Measurements from ENCODE around the gene PIK3R2.

PIK3R2 gene

GRCh38 chr19:18150776-18151624 lies 2.0 kb upstream of the PIK3R2 start:
- no peaks in the 10 kb centered on the region for H3K27me3 ChIP-seq (replicated peaks; ENCODE audit: control insufficient read depth, insufficient read depth, low read length)
- H3K4me3 ChIP-seq (replicated peaks; ENCODE audit: low read depth, low read length): no peak overlapping the region
- no peak for DNase-seq (ENCODE audit: extremely low read depth, insufficient read length)
- no peak for TF ChIP-seq CTCF (IDR thresholded peaks at IDR 0.05; ENCODE audit: insufficient read depth, low read length, poor library complexity, severe bottlenecking)
- H3K36me3 ChIP-seq (ENCODE audit: control insufficient read depth, insufficient read depth, low read length): peaks cover 8% of the 10 kb centered on the region

- H3K4me3 ChIP-seq (replicated peaks; ENCODE audit: low read depth, low read length): peak overlapping the region; percentile 69
- H3K36me3 ChIP-seq (ENCODE audit: control insufficient read depth, insufficient read depth, low read length): peaks cover 7% of the 10 kb centered on the region
- TF ChIP-seq CTCF (IDR thresholded peaks at IDR 0.05; ENCODE audit: insufficient read depth, low read length, poor library complexity, severe bottlenecking): peak; percentile 83
- H3K27me3 ChIP-seq (replicated peaks; ENCODE audit: control insufficient read depth, insufficient read depth, low read length): no peaks in the 10 kb centered on the region
- DNase-seq (ENCODE audit: extremely low read depth, insufficient read length): peak; percentile 90
These were observed 534 bp upstream of the PIK3R2 start for GRCh38 chr19:18152442-18152816.

- peaks cover 7% of the 10 kb centered on the region for H3K36me3 ChIP-seq (ENCODE audit: control insufficient read depth, insufficient read depth, low read length)
- H3K27me3 ChIP-seq (replicated peaks; ENCODE audit: control insufficient read depth, insufficient read depth, low read length): no peaks in the 10 kb centered on the region
- no peak for TF ChIP-seq CTCF (IDR thresholded peaks at IDR 0.05; ENCODE audit: insufficient read depth, low read length, poor library complexity, severe bottlenecking)
- DNase-seq (ENCODE audit: extremely low read depth, insufficient read length): no peak
- H3K4me3 ChIP-seq (replicated peaks; ENCODE audit: low read depth, low read length): peak overlapping the region; percentile 89
These were observed 682 bp downstream of the PIK3R2 start for GRCh38 chr19:18153556-18154134.

- no peak for TF ChIP-seq CTCF (IDR thresholded peaks at IDR 0.05; ENCODE audit: insufficient read depth, low read length, poor library complexity, severe bottlenecking)
- Histone ChIP-seq H3K4me3 (replicated peaks; ENCODE audit: low read depth, low read length) (no peak overlapping the region), H3K27me3 (replicated peaks; ENCODE audit: control insufficient read depth, insufficient read depth, low read length) (no peaks in the 10 kb centered on the region), H3K36me3 (ENCODE audit: control insufficient read depth, insufficient read depth, low read length) (peaks cover 2% of the 10 kb centered on the region)
- no peak for DNase-seq (ENCODE audit: extremely low read depth, insufficient read length)
These were observed 2.4 kb downstream of the PIK3R2 start for GRCh38 chr19:18155095-18156087.

GRCh38 chr19:18156268-18156667 lies 3.3 kb downstream of the PIK3R2 start:
- TF ChIP-seq CTCF (IDR thresholded peaks at IDR 0.05; ENCODE audit: insufficient read depth, low read length, poor library complexity, severe bottlenecking): no peak
- Histone ChIP-seq H3K27me3 (replicated peaks; ENCODE audit: control insufficient read depth, insufficient read depth, low read length) (no peaks in the 10 kb centered on the region), H3K4me3 (replicated peaks; ENCODE audit: low read depth, low read length) (no peak overlapping the region), H3K36me3 (ENCODE audit: control insufficient read depth, insufficient read depth, low read length) (peaks cover 2% of the 10 kb centered on the region)
- no peak for DNase-seq (ENCODE audit: extremely low read depth, insufficient read length)

All from GM06990 (cell line).